Fibroblast of peridontal ligament (primary cell): ENCODE results near the gene MBD2.

Source experiments
- DNase-seq: peaks from one replicate; pipeline ENCODE4 v3.0.0-alpha.2; 2010; ENCODE audit errors: extremely low read depth

The MBD2 gene

GRCh38 chr18:54102123-54102522 is 122.3 kb downstream of the MBD2 start:
- no peak for DNase-seq
